MV-4-11 (cell line): Measurements from ENCODE around the gene FBXW10B.
"Not testable (repeated sequence)": the region's sequence is repeated elsewhere in the genome, so short reads cannot be mapped to it uniquely, and the experiment has no call there.

Source experiments
- DNase-seq: peaks from one replicate; lab custom pipeline; 2025; lab: John Stamatoyannopoulos, UW

FBXW10B gene, protein sequence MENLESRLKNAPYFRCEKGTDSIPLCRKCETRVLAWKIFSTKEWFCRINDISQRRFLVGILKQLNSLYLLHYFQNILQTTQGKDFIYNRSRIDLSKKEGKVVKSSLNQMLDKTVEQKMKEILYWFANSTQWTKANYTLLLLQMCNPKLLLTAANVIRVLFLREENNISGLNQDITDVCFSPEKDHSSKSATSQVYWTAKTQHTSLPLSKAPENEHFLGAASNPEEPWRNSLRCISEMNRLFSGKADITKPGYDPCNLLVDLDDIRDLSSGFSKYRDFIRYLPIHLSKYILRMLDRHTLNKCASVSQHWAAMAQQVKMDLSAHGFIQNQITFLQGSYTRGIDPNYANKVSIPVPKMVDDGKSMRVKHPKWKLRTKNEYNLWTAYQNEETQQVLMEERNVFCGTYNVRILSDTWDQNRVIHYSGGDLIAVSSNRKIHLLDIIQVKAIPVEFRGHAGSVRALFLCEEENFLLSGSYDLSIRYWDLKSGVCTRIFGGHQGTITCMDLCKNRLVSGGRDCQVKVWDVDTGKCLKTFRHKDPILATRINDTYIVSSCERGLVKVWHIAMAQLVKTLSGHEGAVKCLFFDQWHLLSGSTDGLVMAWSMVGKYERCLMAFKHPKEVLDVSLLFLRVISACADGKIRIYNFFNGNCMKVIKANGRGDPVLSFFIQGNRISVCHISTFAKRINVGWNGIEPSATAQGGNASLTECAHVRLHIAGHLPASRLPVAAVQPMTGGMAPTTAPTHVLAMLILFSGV

DNA sequence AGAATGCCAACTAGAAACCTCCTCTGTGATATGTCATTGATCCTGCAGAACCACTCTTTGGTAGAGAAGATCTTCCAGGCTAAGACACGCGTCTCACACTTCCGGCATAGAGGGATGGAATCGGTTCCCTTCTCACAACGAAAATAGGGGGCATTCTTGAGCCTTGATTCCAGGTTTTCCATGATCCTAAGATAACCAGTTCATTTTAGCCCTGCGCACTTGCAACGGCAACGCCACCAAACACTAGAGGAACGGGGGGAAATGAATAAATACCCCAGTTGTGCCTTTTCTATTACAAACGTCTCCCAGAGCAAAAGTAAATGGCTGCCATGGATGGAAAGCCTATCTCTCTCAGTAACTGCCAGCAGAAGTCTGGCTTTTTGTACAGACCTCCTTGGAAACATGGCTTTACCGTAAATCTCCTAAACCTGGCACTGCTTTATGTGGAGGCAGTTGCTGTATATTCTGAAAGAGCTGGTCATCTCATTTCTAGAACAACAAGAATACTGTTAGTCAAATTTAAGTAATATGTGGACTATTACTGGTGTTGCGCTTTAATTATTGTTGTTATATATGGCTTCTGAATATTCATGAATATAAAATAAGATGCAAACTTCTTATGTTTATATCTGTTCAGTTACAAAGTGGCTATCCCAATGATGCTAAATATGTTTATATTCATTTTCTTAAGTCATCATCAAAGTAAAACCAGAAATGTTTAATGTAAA lies at the start of gene FBXW10B:
FBXW10B (minus strand) TSS at position 374 of the 728 bp plus-strand sequence; CDS start at position 182, 192 bp downstream.
- DNase-seq = not testable (repeated sequence)

DNA sequence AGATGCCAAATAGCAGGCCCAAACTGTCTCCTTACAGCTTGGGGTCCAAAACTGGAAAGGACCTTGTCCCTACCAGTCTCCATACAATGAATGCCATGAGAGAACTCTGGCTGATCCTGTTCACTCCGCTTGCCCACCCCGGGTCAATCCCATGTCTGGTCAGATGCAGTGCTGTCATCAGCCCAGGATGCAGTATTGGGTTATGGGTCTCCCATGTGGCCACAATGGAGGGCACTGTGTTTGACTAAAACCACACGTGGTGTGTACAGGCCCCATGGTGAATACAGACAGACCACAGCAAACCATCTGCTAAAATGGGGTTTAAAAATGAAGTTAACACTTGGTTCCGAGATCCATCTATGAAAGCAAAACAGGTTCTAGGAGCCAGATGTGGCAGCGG lies 44.2 kb upstream of the FBXW10B start:
- DNase-seq = no peak

DNA sequence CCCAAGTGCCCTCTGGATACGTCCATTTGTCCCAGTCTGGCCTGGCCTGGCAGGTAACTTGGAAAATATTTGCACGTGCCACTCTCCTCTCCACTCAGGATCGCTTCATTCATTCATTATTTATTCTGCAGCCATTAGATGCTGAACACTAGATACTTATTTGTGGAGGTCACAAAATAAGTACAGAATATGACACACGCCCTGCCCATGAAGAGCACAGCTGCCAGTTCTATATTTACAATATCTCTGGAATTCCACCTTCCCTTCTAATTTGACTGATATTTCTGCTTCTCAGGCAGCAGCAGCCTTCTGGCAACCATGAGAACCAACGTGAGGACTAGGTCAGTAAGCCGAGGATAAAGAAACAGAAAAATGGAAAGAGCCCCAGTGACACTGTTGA lies 43.7 kb upstream of the FBXW10B start:
- no peak for DNase-seq

DNA sequence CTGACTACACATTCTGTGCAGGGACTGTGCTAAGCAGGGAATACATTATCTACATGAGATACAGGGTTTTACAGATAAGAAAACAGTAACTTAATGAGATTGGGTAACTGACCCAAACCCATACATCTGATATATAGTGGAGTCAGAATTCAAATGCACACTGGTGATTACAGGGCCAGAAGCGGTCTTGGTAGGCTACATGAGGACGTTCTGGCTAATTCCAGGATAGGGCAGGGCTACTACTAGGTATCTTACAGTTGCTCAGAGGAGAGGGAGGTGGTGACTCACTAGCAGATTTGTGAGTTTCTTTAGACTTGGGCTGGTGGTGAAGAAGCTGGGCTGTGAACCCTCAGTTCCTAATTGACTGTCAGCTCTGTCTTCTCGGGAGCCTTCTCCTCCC lies 43.2 kb upstream of the FBXW10B start:
- DNase-seq = no peak

DNA sequence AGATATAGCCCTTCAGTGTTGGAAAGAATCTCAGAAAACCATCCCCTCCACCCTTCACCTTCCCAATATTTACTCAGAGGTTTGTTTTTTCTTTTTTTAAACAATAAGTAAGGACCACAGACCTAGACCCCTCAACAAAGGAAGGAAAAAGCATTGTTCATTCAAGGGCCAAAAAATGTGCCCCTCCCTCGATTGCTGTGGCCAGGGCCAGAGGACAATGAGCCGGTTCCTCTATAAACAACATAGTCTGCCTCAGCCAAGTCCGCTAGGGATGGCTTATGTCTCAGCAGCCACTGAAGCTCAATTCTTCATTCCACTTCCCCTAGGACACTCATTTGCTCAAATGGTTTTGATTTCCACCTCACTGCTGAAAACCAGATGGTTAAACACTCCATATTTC lies 40.6 kb upstream of the FBXW10B start:
- no peak for DNase-seq

DNA sequence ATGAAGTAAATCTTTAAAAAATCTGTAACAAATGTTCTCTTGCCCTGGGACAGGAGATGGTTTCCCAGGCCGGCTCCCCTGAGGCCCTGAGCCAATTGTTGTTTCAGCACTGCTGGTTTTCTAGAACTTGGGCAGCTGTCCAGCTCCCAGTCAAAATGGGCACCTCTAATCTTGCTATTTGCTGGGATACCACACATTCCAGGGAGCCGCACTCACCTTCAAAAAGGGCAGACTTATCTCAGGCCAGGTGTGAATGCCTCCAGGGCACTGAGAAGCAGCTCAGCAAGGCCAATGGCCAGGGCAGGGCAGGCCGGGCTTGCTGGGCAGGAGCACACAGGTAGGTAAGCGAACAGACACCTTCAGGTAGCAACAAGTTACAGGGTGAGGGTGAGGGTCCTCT lies 40.2 kb upstream of the FBXW10B start:
- no peak for DNase-seq

DNA sequence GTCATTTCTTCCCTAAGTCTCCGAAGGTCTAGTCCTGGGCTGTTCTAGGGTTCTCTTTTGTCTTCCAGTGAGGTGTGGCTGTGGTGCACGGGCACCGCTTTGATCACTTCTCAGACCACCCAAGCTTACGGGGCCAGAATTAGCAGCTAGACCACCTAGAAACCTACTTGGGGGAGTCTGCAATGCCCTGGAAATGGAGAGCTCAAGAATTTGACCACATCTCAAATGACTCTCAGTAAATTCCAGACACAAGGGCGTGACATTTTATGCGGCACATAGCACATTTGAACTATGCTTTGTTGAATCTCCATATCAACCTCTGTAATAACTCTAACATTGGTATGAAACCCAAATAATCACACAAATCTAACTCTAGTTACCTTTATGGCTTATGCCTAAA lies 39.7 kb upstream of the FBXW10B start:
- DNase-seq = no peak

DNA sequence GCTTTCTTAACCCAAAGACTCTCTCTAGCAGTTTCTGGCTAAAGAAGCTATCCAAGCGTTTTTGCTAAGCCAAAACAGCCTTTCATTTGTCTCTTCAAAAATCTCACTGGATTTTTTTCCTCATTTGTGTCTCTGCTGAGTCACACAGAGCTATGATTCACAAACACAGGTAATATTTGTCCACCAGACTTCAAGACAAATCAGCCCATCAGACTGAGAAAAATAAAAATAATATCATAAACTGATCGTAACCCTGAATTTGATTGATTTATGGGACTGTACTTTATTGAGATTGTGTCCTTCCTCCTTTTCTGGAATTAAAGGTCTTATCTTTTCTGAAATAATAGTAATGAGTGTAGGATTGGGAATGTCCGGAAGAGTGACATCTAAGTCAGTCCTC lies 38.8 kb upstream of the FBXW10B start:
- no peak for DNase-seq

DNA sequence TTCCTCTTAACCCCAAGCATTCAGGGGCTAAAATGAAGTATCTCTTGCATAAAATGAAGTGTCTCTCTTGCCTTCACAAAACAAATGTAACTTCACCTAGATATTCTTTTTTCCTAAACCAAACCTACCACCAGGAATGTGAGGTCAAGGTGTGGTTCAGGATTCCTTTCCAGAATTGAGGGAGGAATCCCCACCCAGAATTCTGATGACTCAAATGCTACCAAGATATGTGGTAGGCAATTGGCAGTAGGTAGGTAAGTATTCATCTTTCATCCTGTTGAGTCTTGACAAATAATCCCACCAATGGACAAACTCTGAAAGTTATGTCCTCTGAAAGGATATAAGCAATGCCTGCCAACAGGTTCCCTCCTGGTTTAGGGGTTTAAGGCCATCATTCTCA lies 38.4 kb upstream of the FBXW10B start:
- DNase-seq = no peak

DNA sequence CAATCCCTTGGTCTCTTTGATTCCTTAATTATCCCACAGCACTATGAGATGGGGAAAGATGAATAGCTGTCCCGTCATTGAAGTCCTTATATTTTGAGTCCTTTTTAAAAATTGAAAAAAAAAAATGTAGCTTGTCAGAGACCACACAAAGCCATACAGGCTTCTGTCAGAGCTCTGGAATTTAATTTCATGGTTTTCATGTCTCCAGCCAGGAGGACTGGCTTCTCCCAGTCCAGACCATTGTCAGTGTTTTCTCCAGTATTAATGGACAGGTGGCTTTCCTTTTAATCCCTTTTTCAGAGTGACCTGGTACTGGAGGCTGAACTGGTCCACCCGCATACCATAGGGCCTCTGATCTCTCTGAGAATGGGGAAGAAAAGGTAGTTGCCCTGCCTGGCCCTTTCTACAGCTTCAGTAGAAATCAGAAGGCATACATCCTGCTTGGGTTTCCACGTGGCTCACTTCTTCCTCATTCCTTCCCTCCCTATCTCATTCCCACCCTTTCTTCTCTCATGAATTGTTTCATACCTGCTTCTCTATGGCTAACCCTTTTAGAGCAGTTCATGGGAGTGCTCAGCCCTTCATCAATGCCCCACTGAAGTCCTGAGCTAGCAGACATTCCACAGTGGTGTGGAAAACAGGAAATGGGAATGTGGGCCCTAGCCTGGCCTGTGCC lies 35.5 kb upstream of the FBXW10B start:
- peak; percentile 24 for DNase-seq

DNA sequence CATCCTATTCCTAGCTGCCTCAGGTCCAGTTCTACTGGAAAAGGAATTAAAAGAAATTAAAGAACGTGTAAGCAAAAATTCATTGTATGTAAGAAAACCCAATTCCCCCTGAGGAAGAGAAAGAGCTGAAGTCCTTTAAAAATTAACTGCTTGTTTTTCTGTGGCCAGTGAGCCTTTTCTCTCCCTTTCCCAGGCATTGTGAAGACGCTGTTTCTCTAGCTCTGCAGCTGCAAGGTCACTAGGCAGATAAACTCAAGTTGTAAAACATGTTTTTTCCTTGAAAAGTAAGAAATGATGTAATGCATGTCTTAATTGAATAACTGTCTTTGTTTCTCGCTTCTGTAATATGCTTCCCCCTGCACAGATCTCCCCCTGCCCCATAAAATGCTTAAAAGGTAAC lies 34.9 kb upstream of the FBXW10B start:
- peak; percentile 35 for DNase-seq

DNA sequence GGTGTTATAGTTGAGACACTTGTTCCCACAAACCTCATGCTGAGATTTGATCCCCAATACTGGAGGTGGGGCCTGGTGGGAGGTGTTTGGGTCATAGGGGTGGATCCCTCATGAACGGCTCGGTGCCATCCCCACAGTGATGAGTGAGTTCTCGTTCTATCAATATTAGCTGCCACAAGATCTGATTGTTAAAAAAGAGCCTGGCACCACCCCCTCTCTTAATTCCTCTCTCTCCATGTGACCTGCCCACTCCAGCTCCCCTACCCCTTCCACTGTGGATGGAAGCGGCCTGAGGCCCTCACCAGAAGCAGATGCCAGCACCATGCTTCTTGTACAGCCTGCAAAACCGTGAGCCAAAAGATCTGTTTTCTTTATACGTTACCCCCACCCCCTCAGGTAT lies 33.5 kb upstream of the FBXW10B start:
- DNase-seq = no peak

DNA sequence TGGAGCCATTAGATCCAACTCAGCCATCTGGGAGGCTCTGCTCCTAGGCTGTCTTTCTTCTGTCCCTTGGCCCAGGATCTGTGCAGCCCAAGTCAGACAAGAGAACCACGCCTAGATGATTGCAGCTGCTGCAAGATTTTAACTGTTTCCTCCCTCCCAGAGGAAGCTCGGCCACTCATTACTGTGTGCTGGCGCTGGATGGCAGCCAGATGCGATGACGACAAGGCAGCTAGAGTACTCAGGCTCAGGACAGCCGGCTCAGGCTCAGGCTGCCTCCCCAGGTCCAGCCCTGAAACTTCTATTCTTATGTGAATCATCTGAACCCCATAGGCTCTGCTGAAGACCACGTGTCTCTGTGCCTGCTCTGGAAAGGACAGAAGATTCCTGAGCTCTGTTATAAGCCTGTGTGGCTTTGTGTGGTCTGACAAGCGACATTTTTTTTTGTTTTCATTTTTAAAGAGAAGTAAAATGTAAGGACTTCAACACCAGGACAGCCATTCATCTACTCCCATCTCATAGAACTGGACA lies 32.1 kb upstream of the FBXW10B start:
- peak; percentile 99 for DNase-seq

DNA sequence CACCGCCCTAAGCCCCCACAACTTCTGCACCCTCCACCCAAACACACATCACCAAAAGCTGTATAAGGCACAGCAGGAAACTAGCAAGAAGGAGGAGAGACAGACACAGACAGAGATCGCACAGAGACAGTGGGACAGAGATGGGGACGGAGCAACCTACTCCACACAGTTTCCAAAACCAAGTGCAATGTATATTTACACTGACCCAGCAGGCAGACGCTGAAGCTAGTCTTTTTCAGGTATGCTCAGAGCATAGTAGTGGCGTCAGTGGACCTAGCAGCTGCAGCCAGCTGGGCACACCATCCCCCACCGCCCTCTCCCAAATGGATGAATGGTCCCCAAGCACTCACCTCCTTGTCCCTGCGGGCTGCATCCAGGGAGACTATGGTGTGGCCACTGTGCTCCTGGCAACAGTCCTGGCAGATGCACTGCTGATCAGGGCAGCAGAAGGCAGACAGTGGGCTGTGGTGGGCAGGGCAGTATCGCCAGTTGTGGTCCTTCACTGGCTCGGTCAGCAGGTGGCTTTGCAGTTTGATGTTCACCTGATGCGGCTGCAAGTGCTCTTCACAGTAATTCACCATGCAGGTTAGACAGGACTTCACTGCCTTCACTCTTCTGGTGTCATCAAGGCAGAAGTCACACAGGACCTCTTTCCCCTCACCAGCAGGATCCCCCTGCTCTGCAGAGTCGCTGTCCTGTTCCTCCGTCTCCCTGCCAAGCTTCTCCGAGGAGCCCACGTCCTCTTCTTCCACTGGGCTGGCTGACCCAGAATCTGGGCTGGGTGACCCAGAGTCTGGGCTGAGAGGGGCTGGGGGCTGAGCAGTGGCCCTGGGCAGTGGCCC lies 31.5 kb upstream of the FBXW10B start:
- no peak for DNase-seq

DNA sequence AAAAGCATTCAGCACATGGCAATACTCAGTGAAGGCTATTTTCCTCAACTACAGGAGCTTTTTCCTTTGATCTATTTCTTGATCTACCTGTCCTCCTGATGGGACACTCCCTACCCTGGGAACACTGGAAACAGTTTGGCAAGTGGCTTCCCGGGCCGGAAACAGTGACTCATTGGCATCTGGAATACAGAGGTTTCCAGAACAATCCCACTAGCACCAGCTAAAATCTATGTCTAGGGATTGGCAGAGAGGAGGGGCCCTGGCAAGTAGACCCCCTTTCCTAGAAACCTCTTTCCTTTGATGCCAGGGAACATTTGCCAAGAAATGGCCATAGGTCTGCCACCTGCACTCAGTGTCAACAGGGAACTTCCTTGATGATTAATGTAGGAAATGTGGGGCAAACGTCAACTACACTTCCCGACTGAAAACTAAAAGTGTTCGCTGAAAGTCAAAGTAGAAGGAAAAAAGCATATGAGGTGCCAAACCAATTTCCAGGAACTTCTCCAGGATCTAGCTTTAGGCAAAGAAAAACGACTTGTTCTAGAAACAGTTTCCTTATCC lies 30.4 kb upstream of the FBXW10B start:
- DNase-seq = no peak

DNA sequence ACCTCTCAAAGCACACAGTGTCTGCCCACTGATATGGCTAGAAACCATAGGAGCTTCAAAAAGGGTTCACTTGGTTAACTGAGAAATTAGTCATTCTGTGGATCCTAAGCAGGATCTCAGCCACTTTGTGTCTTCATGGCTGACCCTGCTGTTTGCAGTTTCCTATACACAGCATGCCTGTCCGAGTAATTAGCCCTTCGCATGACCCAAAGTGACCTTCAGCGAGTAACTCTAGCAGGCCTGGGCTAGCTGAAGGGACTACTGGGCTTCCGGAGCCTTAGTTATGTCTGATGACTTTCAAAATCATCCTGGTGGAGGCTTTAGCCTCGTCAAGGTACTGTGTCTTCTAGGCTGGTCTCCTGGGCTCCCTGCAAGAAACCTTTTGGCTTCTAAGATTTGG lies 28.9 kb upstream of the FBXW10B start:
- DNase-seq = no peak

DNA sequence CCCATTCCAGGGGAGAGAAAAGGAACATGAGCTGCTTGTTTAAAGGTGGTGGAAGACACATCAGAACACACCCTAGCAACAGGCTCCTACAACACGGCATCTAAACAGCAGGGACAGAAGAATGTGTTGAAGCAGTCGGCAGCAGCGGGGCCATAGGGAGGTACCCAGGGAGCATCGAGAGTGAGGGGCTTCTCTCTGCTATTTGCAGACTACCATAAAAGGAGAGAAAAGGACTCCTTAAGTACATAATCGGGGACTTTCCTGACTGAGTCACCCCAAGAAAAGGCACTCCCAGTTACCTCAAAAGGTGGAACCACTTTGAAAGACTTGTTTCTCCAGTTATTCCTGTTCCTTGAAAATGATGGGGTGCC lies 26.4 kb upstream of the FBXW10B start:
- DNase-seq = not testable (repeated sequence)

DNA sequence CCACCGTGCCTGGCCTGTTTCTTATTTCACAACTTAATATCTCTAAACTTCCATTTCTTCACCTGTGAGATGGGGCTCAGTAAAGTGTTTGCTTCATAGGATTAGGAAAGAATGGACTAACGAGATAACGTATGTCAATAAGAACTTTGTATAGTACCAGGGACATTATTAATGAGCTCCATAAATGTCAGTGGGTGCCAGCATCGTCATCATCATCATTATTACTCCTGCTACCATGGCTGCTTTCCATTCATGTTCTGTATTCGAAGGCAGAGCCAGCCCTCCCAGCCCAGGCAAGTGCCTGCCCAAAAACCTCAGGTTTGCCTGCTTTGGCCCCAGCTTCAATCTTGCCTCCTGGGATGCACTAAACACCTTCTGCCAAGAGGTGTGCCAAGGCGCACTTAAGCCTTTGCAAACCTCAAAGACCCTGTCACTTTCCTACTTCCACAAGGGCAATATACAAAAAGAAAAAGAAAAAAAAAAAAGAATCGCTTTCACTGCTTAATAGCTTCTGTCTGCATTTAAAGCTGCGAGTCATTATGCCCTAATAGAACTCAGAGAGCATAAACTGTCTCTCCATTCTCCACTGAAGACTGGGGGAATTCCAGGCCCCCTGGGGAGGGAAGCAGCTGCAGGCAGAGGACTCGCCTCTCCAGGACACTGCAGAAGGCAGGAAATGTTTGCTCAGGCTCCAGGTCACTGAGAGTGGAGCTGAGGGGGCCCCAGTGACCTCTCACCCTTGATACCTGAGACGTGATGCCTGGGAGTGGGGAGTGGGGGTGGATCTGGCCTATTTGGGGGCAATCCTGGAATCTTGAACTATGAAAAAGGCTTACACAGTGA lies 25.8 kb upstream of the FBXW10B start:
- not testable (repeated sequence) for DNase-seq

DNA sequence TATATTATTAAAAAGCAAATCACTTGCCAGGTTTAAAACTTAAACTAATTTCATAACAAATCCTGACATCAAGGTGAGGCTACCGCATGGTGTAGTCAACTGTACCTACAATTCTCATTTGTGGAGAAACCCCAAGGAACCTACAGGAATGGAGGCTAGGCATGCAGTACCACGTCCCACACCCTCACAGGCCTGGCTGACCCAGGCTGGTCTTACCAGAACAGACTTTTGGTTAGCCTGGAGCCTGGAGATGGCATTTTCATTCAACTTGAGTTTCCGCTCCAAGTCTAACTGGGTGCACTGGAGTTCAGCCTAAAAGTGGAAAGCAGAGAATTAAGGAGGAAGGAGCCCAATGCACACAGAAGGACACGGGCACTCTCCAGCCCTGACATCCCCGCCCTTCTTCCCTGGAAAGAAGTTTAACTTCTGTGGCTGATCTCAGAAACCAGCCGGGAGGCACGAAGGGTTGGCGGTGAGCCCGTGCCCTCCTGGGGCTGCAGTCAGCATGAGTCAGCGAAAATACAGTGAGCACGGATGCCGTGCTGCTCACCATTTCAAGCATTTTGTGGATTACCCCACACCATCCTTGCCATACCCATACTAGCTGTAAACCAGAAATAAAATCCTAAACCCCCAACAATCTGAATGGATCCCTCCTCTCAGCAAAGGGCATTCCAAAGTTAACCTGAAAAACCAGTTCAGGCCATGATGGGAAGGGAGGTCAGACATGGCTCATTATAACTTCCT lies 23.2 kb upstream of the FBXW10B start:
- not testable (repeated sequence) for DNase-seq
